Placental epithelial cell (primary cell): ENCODE data around the gene EIF2B2. TPM values are rescaled to one million over a fixed set of nuclear protein-coding genes. Genes with fewer than 3 reads are reported as not detected.

Source experiments
- small RNA-seq: library from RNA; depleted of rRNA; stranded (forward); fragments of <200 nt; gene quantifications from one replicate; pipeline ENCODE3, GENCODE V24; 2012
- total RNA-seq: library from RNA; depleted of rRNA; stranded (reverse); fragments of >200 nt; gene quantifications from 2 replicates; pipeline ENCODE4 v1.2.3, GENCODE V29; 2012

Gene EIF2B2
- total RNA-seq: 29.4 and 48.8 TPM in 2 replicates

GRCh38 chr14:75002392-75003249, at the start of gene EIF2B2:
TSS of gene EIF2B2 (plus strand) at chr14:75002921. CDS start at chr14:75002991, 70 bp downstream.

GRCh38 chr14:74955229-74956026, 47.3 kb upstream of the EIF2B2 start, which contains the start of gene PGF:
TSS of gene PGF (minus strand) at chr14:74955597. CDS start at chr14:74955242, 355 bp downstream.

GRCh38 chr14:75050852-75051555, 48.3 kb downstream of the EIF2B2 start, which contains the start of gene MLH3:
TSS of gene MLH3 (minus strand) at chr14:75051467. CDS start at chr14:75049655, 1,812 bp downstream.

Small RNA genes lying within 50 kb of the gene (small RNA-seq; reads per million reads assigned to genes)
- not detected for gene RNU6-689P

Other genes with a start within 250 kb of the EIF2B2 start
- 23.4 and 34.9 TPM in 2 replicates for gene YLPM1, start 239.6 kb upstream of the EIF2B2 start, total RNA-seq
- gene PROX2, start 126.8 kb upstream of the EIF2B2 start, total RNA-seq: not detected in 2 replicates
- gene DLST, start 121.0 kb upstream of the EIF2B2 start, total RNA-seq: 51.1 and 53.4 TPM in 2 replicates
- 2.1 TPM in 1 of 2 replicates, not detected in the other for gene RPS6KL1, start 79.7 kb upstream of the EIF2B2 start, total RNA-seq
- gene PGF, start 47.3 kb upstream of the EIF2B2 start, total RNA-seq: under 0.01 TPM in 1 of 2 replicates, not detected in the other
- 15.7 and 18.5 TPM in 2 replicates for gene MLH3, start 48.5 kb downstream of the EIF2B2 start, total RNA-seq
- gene ACYP1, start 61.1 kb downstream of the EIF2B2 start, total RNA-seq: 2.4 and 2.9 TPM in 2 replicates
- gene ZC2HC1C, start 66.7 kb downstream of the EIF2B2 start, total RNA-seq: under 0.01 and 1.1 TPM in 2 replicates
- 39.1 and 41.6 TPM in 2 replicates for gene NEK9, start 124.1 kb downstream of the EIF2B2 start, total RNA-seq
- gene TMED10, start 173.7 kb downstream of the EIF2B2 start, total RNA-seq: 303 and 458 TPM in 2 replicates